ENCODE data around the gene DUSP8.
"Not testable (repeated sequence)": the region's sequence is repeated elsewhere in the genome, so short reads cannot be mapped to it uniquely, and the experiment has no call there.

Gene DUSP8

GRCh38 chr11:1513326-1514296 is 58.5 kb downstream of the DUSP8 start:
- no peak for DNase-seq

DNA sequence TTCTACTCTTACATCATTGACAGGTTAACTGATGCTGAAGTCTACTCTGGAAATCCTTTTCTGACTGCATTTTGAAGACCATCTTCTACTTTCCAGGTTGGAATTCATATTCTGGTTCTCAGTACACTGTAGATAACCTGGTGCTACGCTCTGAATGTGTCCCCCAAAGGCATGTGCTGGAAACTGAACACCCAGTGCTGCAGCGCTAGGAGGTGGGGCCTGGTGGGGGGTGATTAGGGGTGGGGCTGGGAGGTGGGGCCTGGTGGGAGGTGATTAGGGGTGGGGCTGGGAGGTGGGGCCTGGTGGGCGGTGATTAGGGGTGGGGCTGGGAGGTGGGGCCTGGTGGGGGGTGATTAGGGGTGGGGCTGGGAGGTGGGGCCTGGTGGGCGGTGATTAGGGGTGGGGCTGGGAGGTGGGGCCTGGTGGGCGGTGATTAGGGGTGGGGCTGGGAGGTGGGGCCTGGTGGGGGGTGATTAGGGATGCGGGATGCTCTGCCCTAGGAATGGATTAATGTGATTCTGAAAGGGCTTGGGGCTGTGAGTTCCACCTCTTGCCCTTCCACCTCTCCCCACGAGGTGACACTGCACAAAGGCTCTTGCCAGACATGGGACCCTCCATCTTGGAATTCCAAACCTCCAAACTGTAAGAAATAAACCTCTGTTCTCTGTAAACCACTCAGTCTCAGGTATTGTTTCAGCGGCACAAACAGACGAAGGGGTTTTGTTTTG is 59.4 kb downstream of the DUSP8 start:
- not testable (repeated sequence) for DNase-seq

DNA sequence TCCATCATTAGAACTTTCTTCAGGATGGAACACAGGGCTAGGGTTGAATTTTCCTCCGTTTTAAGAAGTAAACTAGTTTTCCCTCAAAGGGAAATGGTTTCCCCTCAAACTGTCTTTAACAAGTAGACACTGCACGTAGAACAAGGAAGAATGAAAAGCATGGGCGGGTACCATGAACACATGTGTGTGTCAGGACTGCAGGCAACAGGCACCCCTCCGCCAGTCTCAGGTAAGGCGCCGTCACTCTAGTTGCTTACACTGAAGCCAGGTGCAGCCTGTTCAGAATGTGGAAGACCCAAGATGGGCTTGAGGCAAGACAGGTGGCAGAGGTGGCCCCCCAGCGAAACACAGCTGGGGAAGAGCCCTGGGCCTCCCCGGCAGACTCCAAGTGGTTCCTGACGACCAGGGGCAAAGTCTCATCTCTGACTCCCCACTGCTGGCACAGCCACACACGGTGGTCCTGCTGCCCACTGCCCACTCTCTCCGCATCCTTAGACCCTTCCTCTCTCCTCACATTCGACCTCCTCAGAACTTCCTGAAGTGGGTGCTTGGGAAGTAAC is 60.1 kb downstream of the DUSP8 start:
- DNase-seq, result no peak

- no peak for DNase-seq
These were observed 61.1 kb downstream of the DUSP8 start for GRCh38 chr11:1510928-1511327.

DNA sequence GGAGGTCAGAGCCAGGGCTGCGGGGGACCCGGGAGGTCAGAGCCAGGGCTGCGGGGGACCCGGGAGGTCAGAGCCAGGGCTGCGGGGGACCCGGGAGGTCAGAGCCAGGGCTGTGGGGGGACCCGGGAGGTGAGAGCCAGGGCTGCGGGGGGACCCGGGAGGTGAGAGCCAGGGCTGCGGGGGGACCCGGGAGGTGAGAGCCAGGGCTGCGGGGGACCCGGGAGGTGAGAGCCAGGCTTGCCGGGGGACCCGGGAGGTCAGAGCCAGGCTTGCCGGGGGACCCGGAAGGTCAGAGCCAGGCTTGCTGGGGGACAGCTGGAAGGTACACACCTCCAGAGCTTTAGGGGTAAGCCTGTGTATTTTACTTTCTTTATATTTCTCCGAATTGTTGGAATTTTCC is 61.7 kb downstream of the DUSP8 start:
- not testable (repeated sequence) for DNase-seq

DNA sequence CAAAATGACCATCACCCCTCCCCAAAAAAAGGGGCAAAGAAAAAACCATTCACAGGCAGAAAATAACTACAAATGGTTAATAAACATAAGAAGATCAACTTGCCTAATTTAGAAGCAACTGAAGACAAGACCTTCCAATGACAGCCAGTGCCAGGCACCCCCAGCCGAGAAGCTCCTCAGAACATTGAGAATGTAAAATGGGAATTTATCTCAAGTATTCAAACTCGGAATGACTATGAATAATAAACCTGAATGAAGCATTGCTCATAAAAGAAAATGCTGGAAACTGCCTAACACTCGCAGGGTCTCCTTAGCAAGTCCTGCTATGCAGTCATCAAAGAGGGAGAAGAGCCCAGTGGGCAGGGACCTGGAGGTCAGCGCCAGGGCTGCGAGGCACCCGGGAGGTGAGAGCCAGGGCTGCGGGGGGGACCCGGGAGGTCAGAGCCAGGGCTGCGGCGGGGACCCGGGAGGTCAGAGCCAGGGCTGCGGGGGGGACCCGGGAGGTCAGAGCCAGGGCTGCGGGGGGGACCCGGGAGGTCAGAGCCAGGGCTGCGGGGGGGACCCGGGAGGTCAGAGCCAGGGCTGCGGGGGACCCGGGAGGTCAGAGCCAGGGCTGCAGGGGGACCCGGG is 62.3 kb downstream of the DUSP8 start:
- DNase-seq, result no peak

DNA sequence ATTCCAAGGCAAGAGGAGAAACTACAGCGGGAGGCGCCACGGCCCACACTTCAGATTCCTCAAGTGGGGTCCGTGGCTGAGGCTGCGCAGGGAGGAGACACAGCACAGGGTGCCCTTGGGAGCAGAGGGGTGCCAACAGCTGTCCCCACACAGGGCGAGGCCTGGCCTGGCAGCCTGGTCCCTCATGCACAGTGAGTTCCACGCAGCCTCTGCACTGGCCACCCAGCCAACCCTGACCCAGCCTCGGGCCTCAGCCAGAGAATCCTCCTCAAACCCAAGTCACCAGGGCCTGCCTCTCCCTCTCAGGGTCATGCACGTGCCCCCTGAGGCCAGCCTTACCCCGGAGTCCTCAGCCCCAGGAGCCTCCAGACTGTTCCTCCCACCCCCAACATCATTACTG is 63.1 kb downstream of the DUSP8 start:
- no peak for DNase-seq

DNA sequence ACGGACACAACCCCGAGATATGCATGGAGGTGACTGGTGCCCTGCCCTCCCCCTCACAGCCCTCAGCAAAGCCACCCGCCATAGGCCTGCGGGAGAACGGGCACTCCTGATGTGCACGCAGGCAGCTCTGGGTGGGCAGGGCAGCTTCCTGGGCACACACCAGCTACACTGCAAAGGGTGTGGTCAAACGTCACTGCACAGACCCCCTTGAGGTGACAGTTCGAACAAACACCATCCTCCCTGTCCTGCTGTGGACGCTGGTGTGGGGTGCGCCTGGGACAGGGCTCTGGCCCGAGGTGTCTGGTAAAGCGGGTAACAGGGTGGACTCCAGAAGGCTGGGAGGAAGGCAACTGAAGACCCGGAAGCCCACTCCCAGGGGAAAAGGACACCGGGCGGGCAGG is 63.6 kb downstream of the DUSP8 start:
- no peak for DNase-seq

DNA sequence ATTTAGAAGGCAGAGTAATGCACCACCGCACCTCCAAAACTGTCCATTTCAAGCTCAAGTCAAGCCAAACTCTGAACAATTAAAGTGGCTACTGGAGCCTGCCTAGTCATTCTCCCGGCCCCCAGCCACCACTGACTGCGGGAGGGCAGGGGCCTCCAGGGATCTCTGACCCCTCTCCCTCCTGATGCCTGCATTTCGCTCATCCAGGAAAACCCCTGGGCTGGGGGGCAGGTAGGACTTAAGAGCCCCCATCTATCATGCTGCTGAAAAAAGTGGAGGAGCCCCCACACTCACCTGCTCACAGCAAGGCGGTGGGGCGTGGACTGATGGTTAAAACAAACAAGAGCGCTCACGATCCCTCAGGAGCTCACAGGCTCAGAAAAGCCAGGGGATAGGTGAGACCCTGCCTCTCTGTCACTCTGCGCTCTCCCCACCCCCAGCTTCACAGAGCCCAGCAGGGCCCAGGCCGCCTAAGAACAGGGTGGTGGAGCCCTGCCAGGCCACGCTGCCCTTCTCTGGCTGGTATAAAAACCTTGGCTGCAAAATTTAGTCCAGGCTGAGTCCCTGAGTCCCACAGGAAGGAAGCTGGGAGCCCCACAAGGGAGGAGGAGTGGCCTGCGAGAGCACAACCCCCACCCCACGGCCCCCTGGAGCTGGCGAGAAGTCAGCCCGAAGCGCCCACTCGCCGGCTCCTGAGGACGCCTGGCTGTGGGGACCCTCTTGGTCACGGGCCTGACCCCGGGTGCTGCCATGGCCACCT is 64.5 kb downstream of the DUSP8 start:
- no peak for DNase-seq

- DNase-seq, result no peak
These were observed 65.1 kb downstream of the DUSP8 start for GRCh38 chr11:1506981-1507380.

DNA sequence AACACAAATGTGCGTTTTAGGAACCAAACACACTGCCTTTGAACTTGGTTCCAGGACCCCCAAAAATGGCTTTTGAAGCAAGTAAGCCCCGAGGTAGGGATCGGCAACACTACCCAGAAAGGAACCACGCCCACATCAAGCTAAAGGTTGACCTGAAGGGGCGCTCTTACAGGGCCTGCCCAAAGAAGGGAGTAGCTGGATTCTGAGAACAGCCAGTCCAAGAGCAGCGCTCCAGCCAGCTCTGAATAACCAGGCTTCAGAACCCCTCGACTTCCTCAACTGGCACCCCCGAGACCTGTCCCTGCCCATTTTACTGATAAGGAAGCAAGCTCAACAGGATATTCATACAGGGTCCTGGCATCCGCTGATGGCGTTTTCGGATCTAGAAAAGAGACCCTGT is 66.6 kb downstream of the DUSP8 start:
- no peak for DNase-seq

- no peak for DNase-seq
These were observed 67.3 kb downstream of the DUSP8 start for GRCh38 chr11:1504581-1505290.

- no peak for DNase-seq
These were observed 67.9 kb downstream of the DUSP8 start for GRCh38 chr11:1504138-1504537.

Measured in retina (tissue), 1 donor.